GM12891 (cell line): ENCODE results near the gene KDM4C.

Experiments used
- POLR2A ChIP-seq: IDR thresholded peaks from 2 replicates; pipeline ENCODE4 v1.6.1; 2011; ENCODE audit warnings: low read depth, low read length, control low read depth
- POLR2AphosphoS5 ChIP-seq: IDR thresholded peaks from 2 replicates; pipeline ENCODE4 v1.6.1; 2011; ENCODE audit warnings: low read depth, low read length, control low read depth
- TAF1 ChIP-seq: IDR thresholded peaks from 2 replicates; pipeline ENCODE4 v1.6.1; 2011; ENCODE audit warnings: low read depth, low read length, control low read depth

- TF ChIP-seq TAF1 = peak; percentile 32; the same call in 1 of the 2 replicates
- TF ChIP-seq POLR2A = peak; percentile 36; the same call in 1 of the 2 replicates
- 0 out of 2 replicates have a peak, but pooled peaks have one; percentile 43 for TF ChIP-seq POLR2AphosphoS5
Observed at GRCh38 chr9:6758498-6759184, 868 bp downstream of the KDM4C start.
